Testis (tissue), 3 donors: Measurements from ENCODE around the gene RACK1. TPM values are rescaled to one million over a fixed set of nuclear protein-coding genes. Genes with fewer than 3 reads are reported as not detected.

Source experiments
- DNase-seq: peaks from one replicate; pipeline ENCODE4 v3.0.0-alpha.2; 2019
- H3K27ac ChIP-seq, 2 donors: fragments of 200-600 bp; sonication (generic); one replicate each; pipeline ENCODE4 v1.5.1; 2019
- H3K27me3 ChIP-seq: fragments of 200-600 bp; sonication (generic); one replicate; pipeline ENCODE4 v1.5.1; 2019
- H3K36me3 ChIP-seq: fragments of 200-600 bp; sonication (generic); one replicate; pipeline ENCODE4 v1.5.1; 2017; ENCODE audit warnings: low read depth; ENCODE audit errors: missing control alignments
- H3K4me1 ChIP-seq: fragments of 200-600 bp; sonication (generic); one replicate; pipeline ENCODE4 v1.5.1; 2019
- H3K4me3 ChIP-seq, 2 donors: fragments of 200-600 bp; sonication (generic); one replicate each; pipeline ENCODE4 v1.5.1; 2017 to 2019
- H3K9me3 ChIP-seq: fragments of 200-600 bp; sonication (generic); one replicate; pipeline ENCODE4 v1.5.1; 2017
- CTCF ChIP-seq, 3 experiments: fragments of 450-650 bp in 2 of 3; fragments of 200-600 bp in 1 of 3; sonication (generic) in 1 of 3; IDR thresholded peaks; one replicate each; pipeline ENCODE4 v1.5.1; 2016 to 2019; ENCODE audit warnings: antibody characterized with exemption in 3 of 3, mild to moderate bottlenecking in 2 of 3, moderate library complexity in 1 of 3
- POLR2A ChIP-seq: fragments of 450-650 bp; IDR thresholded peaks from one replicate; pipeline ENCODE4 v1.6.1; 2017; ENCODE audit warnings: antibody characterized with exemption, mild to moderate bottlenecking, moderate library complexity
- WGBS, 2 donors: methylation state at CpG; one replicate each; pipeline ENCODE4 v1.1.5; 2018; 5-methylcytosine and 5-hydroxymethylcytosine counted together
- intact Hi-C: fragments of 100-400 bp; cut with DNase I; formaldehyde crosslinking; loops from one replicate; pipeline ENCODE4 v1.15.1; 2023; ENCODE audit warnings: low total_unique reads
- polyA plus RNA-seq: library from polyadenylated mRNA; stranded (reverse); fragments of 350-450 nt; fragmentation: Illumina TruSeq; extraction: RNeasy Lipid Tissue Mini Kit (QIAGEN cat#74804); gene quantifications from one replicate; pipeline ENCODE4 v1.2.3, GENCODE V29; 2014; ENCODE audit warnings: low read depth, low replicate concordance; ENCODE audit not compliant: insufficient read depth
- total RNA-seq, 2 donors: library from RNA; depleted of rRNA; stranded (reverse); fragments of >200 nt; gene quantifications; one replicate each; pipeline ENCODE4 v1.2.3, GENCODE V29; 2016

RACK1 gene
- total and polyA plus RNA-seq, 3 donors from 2014 or later = 777 to 1,606 (median 1,149) TPM

GRCh38 chr5:181233088-181233800, 10.5 kb downstream of the RACK1 start:
- no peak for TF ChIP-seq POLR2A
- Histone ChIP-seq H3K36me3 (no peaks in the 10 kb centered on the region), H3K27ac (no peak overlapping the region), H3K4me1 (no peaks in the 10 kb centered on the region), H3K9me3 (no peaks in the 10 kb centered on the region), H3K27me3 (no peaks in the 10 kb centered on the region), H3K4me3 (no peak overlapping the region)
- 86 to 87% methylated on average over 16 of the region's 16 CpGs for WGBS, 2 donors
- no peak for DNase-seq
- intact Hi-C loops = no loop called here

DNA sequence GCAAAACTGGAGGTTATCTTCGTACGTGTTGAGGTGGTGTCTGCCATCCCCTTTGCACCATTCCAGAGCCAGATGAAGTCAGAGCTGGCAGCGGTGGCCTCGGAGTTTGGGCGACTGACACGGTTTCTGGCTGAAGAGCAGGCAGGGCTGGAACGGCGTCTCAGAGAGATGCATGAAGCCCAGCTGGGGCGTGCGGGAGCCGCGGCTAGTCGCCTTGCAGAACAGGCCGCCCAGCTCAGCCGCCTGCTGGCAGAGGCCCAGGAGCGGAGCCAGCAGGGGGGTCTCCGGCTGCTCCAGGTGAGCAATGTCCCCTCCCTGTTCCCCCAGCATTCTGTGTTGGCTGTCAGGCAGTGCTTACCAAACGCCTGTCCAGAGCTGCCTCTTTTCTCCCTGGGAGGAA, 11.1 kb downstream of the RACK1 start:
- WGBS, 2 donors = 88 to 89% methylated on average over 9 to 18 of the region's 18 CpGs
- H3K4me3 ChIP-seq = no peak overlapping the region
- TF ChIP-seq POLR2A = no peak
- TF ChIP-seq CTCF (IDR thresholded peaks at IDR 0.05) = no peak
- H3K4me1 ChIP-seq = no peaks in the 10 kb centered on the region
- intact Hi-C loops = no loop called here
- H3K27me3 ChIP-seq = no peaks in the 10 kb centered on the region
- no peaks in the 10 kb centered on the region for H3K36me3 ChIP-seq
- no peaks in the 10 kb centered on the region for H3K9me3 ChIP-seq
- no peak overlapping the region for H3K27ac ChIP-seq
- DNase-seq = no peak

DNA sequence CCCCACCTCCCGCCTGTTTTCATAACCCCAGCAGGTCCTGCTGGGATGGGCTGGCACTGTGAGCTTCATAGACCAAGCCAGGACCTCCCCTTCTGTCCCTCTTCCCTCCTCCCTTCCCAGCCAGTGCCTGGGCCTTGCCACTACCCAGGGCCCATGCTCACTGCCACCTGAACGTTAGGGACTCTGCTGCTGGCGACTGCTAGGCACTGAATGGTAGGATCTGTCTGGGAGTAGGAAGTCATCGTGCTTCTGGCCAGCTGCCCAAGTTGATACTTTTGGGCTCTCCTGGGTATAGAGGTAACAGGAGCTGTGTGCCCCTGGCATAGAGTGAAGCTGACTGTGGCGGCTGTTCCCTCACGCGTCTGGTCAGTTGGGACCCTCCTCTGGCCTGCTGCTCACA, 12.3 kb downstream of the RACK1 start:
- 88 to 91% methylated on average over 4 to 7 of the region's 7 CpGs for WGBS, 2 donors
- no peak overlapping the region for H3K27ac ChIP-seq
- intact Hi-C loops = no loop called here
- no peak for DNase-seq
- no peaks in the 10 kb centered on the region for H3K27me3 ChIP-seq
- no peaks in the 10 kb centered on the region for H3K4me1 ChIP-seq
- no peaks in the 10 kb centered on the region for H3K9me3 ChIP-seq
- no peaks in the 10 kb centered on the region for H3K36me3 ChIP-seq
- H3K4me3 ChIP-seq = no peak overlapping the region
- TF ChIP-seq CTCF (IDR thresholded peaks at IDR 0.05) (no peak), POLR2A (no peak)

- no peak for DNase-seq
- 86 to 93% methylated on average over 6 of the region's 6 CpGs for WGBS, 2 donors
- intact Hi-C loops = no loop called here
- H3K36me3 ChIP-seq = no peaks in the 10 kb centered on the region
- no peaks in the 10 kb centered on the region for H3K27me3 ChIP-seq
- H3K27ac ChIP-seq = no peak overlapping the region
- no peaks in the 10 kb centered on the region for H3K4me1 ChIP-seq
- H3K9me3 ChIP-seq = no peaks in the 10 kb centered on the region
- TF ChIP-seq CTCF (IDR thresholded peaks at IDR 0.05) (no peak), POLR2A (no peak)
- H3K4me3 ChIP-seq = no peak overlapping the region
Measured at GRCh38 chr5:181230551-181230950, 13.2 kb downstream of the RACK1 start.

DNA sequence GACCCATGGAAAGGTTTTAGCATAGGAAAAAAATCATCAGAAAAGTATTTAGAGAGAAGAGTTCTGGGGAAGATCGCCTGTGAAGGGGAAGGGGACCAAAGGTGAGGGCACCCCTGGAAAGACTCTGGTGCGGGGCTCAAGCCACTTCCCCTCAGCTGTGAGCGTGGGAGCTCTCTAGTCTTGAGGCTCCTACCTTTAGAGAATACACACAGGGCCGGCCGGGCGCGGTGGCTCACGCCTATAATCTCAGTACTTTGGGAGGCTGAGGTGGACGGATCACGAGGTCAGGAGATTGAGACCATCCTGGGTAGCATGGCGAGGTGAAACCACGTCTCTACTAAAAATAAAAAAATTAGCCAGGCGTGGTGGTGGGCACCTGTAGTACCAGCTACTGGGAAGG, 13.7 kb downstream of the RACK1 start:
- DNase-seq = no peak
- no peaks in the 10 kb centered on the region for H3K27me3 ChIP-seq
- H3K27ac ChIP-seq = no peak overlapping the region
- H3K4me1 ChIP-seq = no peaks in the 10 kb centered on the region
- H3K9me3 ChIP-seq = no peaks in the 10 kb centered on the region
- H3K36me3 ChIP-seq = no peaks in the 10 kb centered on the region
- TF ChIP-seq POLR2A (no peak), CTCF (IDR thresholded peaks at IDR 0.05) (no peak)
- intact Hi-C loops = no loop called here
- no peak overlapping the region for H3K4me3 ChIP-seq
- 93 to 97% methylated on average over 13 of the region's 13 CpGs for WGBS, 2 donors
